LNCaP clone FGC (cell line): ENCODE measurements around the gene CCDC17.
"Not testable (repeated sequence)": the region's sequence is repeated elsewhere in the genome, so short reads cannot be mapped to it uniquely, and the experiment has no call there.

Source experiments
- DNase-seq: peaks from one replicate; pipeline ENCODE4 v3.0.0-alpha.2; 2011; ENCODE audit warnings: low read depth
- H3K4me3 ChIP-seq: 2 replicates; pipeline ENCODE4 v1.5.1; 2011; ENCODE audit warnings: mild to moderate bottlenecking, low read depth, low read length, control low read depth
- TF ChIP-seq, protein P1 (sequence below): IDR thresholded peaks from 2 replicates; pipeline ENCODE4 v1.5.1; 2012; ENCODE audit warnings: mild to moderate bottlenecking; ENCODE audit not compliant: control insufficient read depth, insufficient read depth; ENCODE audit errors: extremely low read depth

CCDC17 gene

DNA sequence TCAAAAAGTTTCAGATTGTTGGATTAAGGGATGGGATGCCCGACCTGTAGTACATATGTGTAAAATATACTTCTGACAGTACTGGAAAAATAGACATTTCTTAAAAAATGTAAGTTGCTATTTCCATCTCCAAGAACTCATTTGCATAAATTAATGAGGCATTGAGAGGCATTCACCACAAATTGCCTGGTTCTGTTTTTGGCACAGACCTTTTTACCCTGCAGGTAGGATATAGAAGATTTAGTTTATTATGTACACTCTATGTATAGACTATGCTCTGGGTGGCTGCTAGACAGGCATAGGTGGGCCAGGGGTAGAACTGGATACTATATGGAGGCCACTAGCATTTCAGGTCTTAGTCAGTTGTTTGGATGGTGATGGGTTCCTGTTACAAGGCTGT lies 8.0 kb downstream of the CCDC17 start:
- TF ChIP-seq, protein P1, sequence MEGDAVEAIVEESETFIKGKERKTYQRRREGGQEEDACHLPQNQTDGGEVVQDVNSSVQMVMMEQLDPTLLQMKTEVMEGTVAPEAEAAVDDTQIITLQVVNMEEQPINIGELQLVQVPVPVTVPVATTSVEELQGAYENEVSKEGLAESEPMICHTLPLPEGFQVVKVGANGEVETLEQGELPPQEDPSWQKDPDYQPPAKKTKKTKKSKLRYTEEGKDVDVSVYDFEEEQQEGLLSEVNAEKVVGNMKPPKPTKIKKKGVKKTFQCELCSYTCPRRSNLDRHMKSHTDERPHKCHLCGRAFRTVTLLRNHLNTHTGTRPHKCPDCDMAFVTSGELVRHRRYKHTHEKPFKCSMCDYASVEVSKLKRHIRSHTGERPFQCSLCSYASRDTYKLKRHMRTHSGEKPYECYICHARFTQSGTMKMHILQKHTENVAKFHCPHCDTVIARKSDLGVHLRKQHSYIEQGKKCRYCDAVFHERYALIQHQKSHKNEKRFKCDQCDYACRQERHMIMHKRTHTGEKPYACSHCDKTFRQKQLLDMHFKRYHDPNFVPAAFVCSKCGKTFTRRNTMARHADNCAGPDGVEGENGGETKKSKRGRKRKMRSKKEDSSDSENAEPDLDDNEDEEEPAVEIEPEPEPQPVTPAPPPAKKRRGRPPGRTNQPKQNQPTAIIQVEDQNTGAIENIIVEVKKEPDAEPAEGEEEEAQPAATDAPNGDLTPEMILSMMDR: no peak
- no peak for DNase-seq
- H3K4me3 ChIP-seq: no peak overlapping the region

DNA sequence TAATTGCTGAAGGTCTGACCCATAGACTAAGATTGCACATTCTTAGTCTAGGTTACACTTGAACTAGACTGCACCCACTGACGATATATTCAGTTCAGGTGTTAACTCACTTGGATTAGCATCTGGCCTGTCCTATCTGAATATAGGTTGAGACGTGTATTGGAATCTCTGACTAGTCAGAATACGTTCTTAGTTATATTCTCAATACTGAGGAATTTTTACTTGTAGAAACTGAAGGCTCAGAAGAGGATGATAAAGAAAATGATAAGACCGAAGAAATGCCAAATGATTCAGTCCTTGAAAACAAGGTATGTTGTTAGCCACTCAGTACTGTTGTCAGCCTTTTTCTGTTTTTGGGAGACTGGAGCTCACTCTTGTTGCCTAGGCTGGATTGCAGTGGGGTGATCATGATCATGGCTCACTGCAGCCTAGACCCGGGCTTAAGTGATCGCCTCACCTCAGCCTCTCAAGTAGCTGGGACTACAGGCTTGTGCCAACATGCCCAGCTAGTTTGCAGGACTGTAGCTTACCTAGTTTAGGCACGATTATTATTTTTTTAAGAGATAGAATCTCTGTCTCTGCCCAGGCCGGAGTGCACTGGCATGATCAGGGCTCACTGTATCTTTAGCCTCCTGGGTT lies 10.8 kb downstream of the CCDC17 start:
- no peak for DNase-seq
- H3K4me3 ChIP-seq: no peak overlapping the region
- TF ChIP-seq, protein P1: no peak

DNA sequence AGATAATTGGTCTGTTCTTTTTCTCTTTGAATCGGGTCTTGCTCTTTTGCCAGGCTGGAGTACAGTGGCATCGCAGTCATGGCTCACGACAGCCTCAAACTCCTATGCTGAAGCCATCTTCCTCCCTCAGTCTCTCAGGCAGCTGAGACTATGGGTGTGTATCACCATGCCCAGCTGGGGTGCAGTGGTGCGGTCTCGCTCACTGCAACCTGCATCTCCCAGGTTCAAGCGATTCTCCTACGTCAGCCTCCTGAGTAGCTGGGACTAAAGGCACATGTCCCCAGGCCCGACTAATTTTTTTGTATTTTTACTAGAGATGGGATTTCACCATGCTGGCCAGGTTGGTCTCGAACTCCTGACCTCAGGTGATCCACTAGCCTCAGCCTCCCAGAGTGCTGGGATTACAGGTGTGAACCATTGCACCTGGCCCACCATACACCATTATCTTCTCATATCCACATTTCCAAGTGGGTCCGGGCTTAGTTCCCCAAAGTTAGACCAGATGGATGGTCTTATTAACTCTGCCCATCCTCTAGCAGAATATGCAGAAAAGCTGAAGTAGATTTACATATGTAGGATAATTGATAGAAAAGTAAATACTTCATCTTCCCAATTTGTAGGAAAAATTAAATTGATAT lies 13.1 kb downstream of the CCDC17 start:
- TF ChIP-seq, protein P1: no peak
- H3K4me3 ChIP-seq: no peak overlapping the region
- no peak for DNase-seq

DNA sequence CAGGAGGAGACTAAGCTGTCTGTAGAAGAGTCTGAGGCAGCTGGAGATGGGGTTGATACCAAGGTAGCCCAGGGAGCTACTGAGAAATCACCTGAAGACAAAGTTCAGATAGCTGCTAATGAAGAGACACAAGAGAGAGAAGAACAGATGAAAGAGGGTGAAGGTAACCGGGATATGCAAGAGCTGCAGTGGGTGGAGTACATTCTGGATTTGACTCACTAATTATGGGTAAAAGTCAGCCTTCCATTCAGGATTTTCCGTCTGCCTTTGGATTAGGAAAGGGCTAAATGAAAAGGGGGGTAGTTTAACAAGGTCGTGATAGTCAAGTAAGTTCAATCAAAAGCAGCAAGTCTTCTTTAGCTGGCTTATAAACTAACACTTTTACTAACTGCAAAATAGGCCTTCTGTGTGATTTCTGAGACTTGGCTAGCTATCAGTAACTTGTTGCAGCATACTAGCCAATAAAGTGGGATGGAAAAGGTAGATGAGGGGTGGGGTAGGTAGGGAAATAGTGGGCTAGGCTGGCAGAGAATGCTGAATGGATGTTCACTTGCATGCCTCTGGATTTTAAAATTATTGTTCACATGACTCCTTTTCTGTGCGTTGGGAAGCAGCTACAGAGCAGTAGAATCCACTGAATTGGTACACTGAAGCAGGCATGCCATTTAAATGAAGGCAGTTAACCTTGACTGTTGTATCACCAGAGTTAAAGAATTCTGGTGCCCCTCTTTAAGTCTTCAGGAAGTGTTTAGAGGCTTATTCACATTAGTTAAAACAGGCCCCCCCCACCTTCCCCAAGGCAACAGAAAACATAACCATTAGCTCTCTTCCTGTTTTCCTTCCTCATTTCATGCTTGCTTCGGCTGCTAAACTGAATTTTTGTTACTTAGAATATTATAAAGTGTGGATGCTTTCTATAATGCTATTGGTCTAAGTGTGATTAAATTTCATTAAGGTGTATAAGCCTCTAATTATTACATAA lies 15.4 kb downstream of the CCDC17 start:
- TF ChIP-seq, protein P1: no peak
- DNase-seq: no peak
- H3K4me3 ChIP-seq: no peak overlapping the region

DNA sequence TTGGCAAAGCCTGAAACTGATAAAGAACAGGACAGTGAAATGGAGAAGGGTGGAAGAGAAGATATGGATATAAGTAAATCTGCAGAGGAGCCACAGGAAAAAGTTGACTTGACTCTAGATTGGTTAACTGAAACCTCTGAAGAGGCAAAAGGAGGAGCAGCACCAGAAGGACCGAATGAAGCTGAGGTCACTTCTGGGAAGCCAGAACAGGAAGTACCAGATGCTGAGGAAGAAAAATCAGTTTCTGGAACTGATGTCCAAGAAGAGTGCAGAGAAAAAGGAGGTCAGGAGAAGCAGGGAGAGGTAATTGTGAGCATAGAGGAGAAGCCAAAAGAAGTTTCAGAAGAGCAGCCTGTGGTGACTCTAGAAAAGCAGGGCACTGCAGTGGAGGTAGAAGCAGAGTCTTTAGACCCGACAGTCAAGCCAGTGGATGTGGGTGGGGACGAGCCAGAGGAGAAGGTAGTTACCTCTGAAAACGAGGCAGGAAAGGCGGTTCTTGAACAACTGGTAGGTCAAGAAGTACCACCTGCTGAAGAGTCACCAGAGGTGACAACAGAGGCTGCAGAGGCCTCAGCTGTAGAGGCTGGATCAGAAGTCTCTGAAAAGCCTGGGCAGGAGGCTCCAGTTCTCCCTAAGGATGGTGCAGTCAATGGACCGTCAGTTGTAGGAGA lies 16.3 kb downstream of the CCDC17 start:
- DNase-seq: no peak
- H3K4me3 ChIP-seq: no peak overlapping the region
- TF ChIP-seq, protein P1: no peak

DNA sequence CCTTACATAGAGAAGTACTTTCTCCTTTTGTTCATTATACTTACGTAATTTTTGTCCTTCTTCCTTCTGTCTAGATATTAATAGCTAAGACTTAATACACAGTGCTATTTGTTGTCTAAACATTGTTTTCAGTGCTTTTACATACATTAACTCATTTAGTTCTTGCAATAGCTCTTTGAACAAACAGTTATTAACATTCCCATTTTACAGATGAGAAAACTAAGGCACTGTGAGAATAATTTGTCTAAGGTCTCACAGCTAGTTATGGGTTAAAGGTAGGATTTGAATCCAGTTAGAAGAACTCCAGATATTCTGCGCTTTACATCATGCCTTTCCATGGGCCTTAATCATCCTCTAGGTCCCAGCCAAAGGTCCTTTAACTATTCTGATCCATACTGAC lies 19.6 kb downstream of the CCDC17 start:
- TF ChIP-seq, protein P1: no peak
- H3K4me3 ChIP-seq: no peak overlapping the region
- DNase-seq: no peak

DNA sequence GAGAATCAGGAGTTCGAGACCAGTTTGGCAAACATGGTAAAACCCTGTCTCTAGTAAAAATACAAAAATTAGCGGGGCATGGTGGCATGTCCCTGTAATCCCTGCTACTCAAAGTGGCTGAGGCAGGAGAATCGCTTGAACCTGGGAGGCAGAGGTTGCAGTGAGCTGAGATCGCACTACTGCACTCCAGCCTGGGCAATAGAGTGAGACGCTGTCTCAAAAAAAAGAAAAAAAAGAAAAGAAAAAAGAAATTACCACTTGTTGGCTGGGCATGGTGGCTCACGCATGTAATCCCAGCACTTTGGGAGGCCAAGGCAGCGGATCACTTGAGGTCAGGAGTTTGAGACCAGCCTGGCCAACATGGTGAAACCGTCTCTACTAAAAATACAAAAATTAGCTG lies 27.1 kb downstream of the CCDC17 start:
- DNase-seq, H3K4me3 ChIP-seq: not testable (repeated sequence)
